Panc1 (cell line): ENCODE results near the gene TMEM132C. TPM values are rescaled to one million over a fixed set of nuclear protein-coding genes. Genes with fewer than 3 reads are reported as not detected.

ENCODE experiments used
- ATAC-seq: fragments of 200-7000 bp; cut with Tn5 transposase; 2 replicates; pipeline ENCODE4 v1.9.1; 2020; ENCODE audit warnings: mild to moderate bottlenecking, moderate library complexity
- BruUV-seq: library from RNA; stranded (reverse); fragments of 400-500 nt; replicated peaks from 2 replicates; lab custom pipeline; 2021; lab: Mats Ljungman, UMichigan
- CTCF ChIA-PET: fragments of 300-600 bp; sonication (Branson Sonifier 250); formaldehyde crosslinking; loops from one replicate; lab custom pipeline; 2022; ENCODE audit warnings: antibody characterized with exemption; lab: Charles Lee
- POLR2A ChIA-PET: fragments of 300-600 bp; sonication (Branson Sonifier 250); formaldehyde crosslinking; loops from one replicate; lab custom pipeline; 2022; ENCODE audit warnings: antibody characterized with exemption; lab: Charles Lee
- DNase-seq: peaks from one replicate; pipeline ENCODE4 v3.0.0-alpha.2; 2010; ENCODE audit warnings: low read depth, low spot score
- H3K27ac ChIP-seq: 2 replicates; pipeline ENCODE4 v1.5.1; 2011; ENCODE audit warnings: mild to moderate bottlenecking, low read length, inconsistent platforms
- H3K27me3 ChIP-seq: fragments of 200-500 bp; sonication (Bioruptor generic); 2 replicates; pipeline ENCODE4 v1.6.0; 2014; ENCODE audit warnings: low read length, inconsistent platforms; ENCODE audit not compliant: control insufficient read depth, insufficient read depth
- H3K36me3 ChIP-seq: fragments of 200-500 bp; sonication (Bioruptor generic); 2 replicates; pipeline ENCODE4 v1.5.1; 2014; ENCODE audit warnings: inconsistent platforms, mild to moderate bottlenecking, low read length, moderate library complexity; ENCODE audit not compliant: control insufficient read depth, insufficient read depth
- H3K4me1 ChIP-seq: 2 replicates; pipeline ENCODE4 v1.5.1; 2011; ENCODE audit warnings: inconsistent platforms, mild to moderate bottlenecking, low read length, moderate library complexity; ENCODE audit not compliant: control insufficient read depth, insufficient read depth
- H3K4me3 ChIP-seq, 2 experiments: 2 replicates each; pipeline ENCODE4 v1.5.1; 2011 to 2012; ENCODE audit warnings: low read depth in 2 of 2, low read length in 2 of 2, mild to moderate bottlenecking in 2 of 2, inconsistent platforms in 1 of 2, moderate library complexity in 1 of 2
- H3K9me3 ChIP-seq: fragments of 200-500 bp; sonication (Bioruptor generic); 2 replicates; pipeline ENCODE4 v1.5.1; 2014; ENCODE audit warnings: low read depth, mild to moderate bottlenecking, inconsistent platforms, low read length, moderate library complexity; ENCODE audit not compliant: control insufficient read depth, insufficient read depth
- CTCF ChIP-seq: fragments of 450-650 bp; IDR thresholded peaks from 2 replicates; pipeline ENCODE4 v1.5.1; 2017; ENCODE audit warnings: mild to moderate bottlenecking
- POLR2AphosphoS5 ChIP-seq: IDR thresholded peaks from 2 replicates; pipeline ENCODE4 v1.6.1; 2012; ENCODE audit warnings: mild to moderate bottlenecking, low read depth, low read length, moderate library complexity
- REST ChIP-seq, 2 experiments: IDR thresholded peaks; 2 replicates each; pipeline ENCODE4 v1.6.1; 2011 to 2012; ENCODE audit warnings: low read depth in 2 of 2, control low read depth in 1 of 2, low read length in 1 of 2, mild to moderate bottlenecking in 1 of 2, moderate library complexity in 1 of 2; ENCODE audit not compliant: insufficient read depth in 1 of 2
- SIN3A ChIP-seq: IDR thresholded peaks from 2 replicates; pipeline ENCODE4 v1.6.1; 2012; ENCODE audit warnings: low read depth, mild to moderate bottlenecking, low read length, moderate library complexity, borderline replicate concordance; ENCODE audit not compliant: insufficient read depth
- TCF7L2 ChIP-seq: IDR thresholded peaks from 2 replicates; pipeline ENCODE4 v1.6.1; 2011; ENCODE audit warnings: mild to moderate bottlenecking, low read depth, low read length, inconsistent platforms
- in situ Hi-C: cut with HindIII; loops from 2 replicates; pipeline ENCODE4 v1.10.0; 2016; ENCODE audit warnings: low sequenced_read_pairs, low pct_unique_long_range_greater_than_20kb
- intact Hi-C: fragments of 100-400 bp; cut with micrococcal nuclease; formaldehyde crosslinking; loops from one replicate; pipeline ENCODE4 v1.10.0; 2022; ENCODE audit not compliant: unreplicated experiment
- total RNA-seq: library from RNA; stranded (reverse); gene quantifications from one replicate; pipeline ENCODE4 v1.2.1, GENCODE V29; 2021; ENCODE audit not compliant: unreplicated experiment

TMEM132C gene
- total RNA-seq, 1 experiment from 2014 or later = not detected

- Histone ChIP-seq H3K4me1 (no peaks in the 10 kb centered on the region), H3K9me3 (no peaks in the 10 kb centered on the region), H3K27me3 (no peaks in the 10 kb centered on the region), H3K27ac (no peak overlapping the region), H3K36me3 (no peaks in the 10 kb centered on the region), H3K4me3 (no peak overlapping the region)
- intact Hi-C loops = no loop called here
- ChIA-PET CTCF (no interaction called here), POLR2A (no interaction called here)
- in situ Hi-C loops = no loop called here
- no peak for DNase-seq
- no TSS peak for BruUV-seq
- no peak for TF ChIP-seq TCF7L2
- TF ChIP-seq CTCF = no peak
- no peak for TF ChIP-seq SIN3A
- TF ChIP-seq POLR2AphosphoS5 = no peak
- ATAC-seq = no peak
Measured at GRCh38 chr12:128474916-128475315, 207.9 kb downstream of the TMEM132C start.

- in situ Hi-C loops = no loop called here
- TF ChIP-seq TCF7L2 (no peak), REST (IDR thresholded peaks at IDR 0.05; ENCODE audit: insufficient read depth in 1 of 2, low read depth in 2 of 2, low read length in 1 of 2) (no peak), CTCF (no peak), POLR2AphosphoS5 (no peak), SIN3A (no peak)
- POLR2A ChIA-PET = no interaction called here
- CTCF ChIA-PET = no interaction called here
- Histone ChIP-seq H3K4me3 (no peak overlapping the region), H3K4me1 (no peaks in the 10 kb centered on the region), H3K27me3 (no peaks in the 10 kb centered on the region), H3K36me3 (no peaks in the 10 kb centered on the region), H3K27ac (no peak overlapping the region), H3K9me3 (no peaks in the 10 kb centered on the region)
- BruUV-seq = no TSS peak
- intact Hi-C loops = no loop called here
- DNase-seq (no peak), ATAC-seq (no peak)
Measured at GRCh38 chr12:128476266-128476665, 209.3 kb downstream of the TMEM132C start.
